Measurements from ENCODE around the gene ATOH8. TPM values are rescaled to one million over a fixed set of nuclear protein-coding genes. Genes with fewer than 3 reads are reported as not detected.

The ATOH8 gene
- polyA plus RNA-seq, 1 of the 3 experiments (the other 2 are of a cell fraction), result 5.6 TPM

GRCh38 chr2:85753035-85753524, 711 bp upstream of the ATOH8 start:
- ChIA-PET POLR2A (no interaction called here), CTCF (interaction anchor here (0.6 to 34.7 kb wide), 11 partner anchors 9 to 74 kb away, joined by 3 to 626 read pairs (median 4); no protein-coding TSS in a partner anchor)
- H3K4me2 ChIP-seq, result peak overlapping the region; percentile 98
- no peak overlapping the region for H3K4me3 ChIP-seq (ENCODE audit: low read depth in 2 of 2, low read length in 1 of 2)
- H3F3A ChIP-seq (replicated peaks; ENCODE audit: insufficient read depth), result peaks cover 17% of the 10 kb centered on the region
- peaks cover 23% of the 10 kb centered on the region for H4K20me1 ChIP-seq (ENCODE audit: insufficient read depth)
- DNase-seq, result no peak
- TF ChIP-seq SIN3A (IDR thresholded peaks at IDR 0.05; ENCODE audit: borderline replicate concordance, low read depth, low read length) (no peak), EZH2phosphoT487 (IDR thresholded peaks at IDR 0.05; ENCODE audit: borderline replicate concordance, low read depth) (no peak), FOXJ3 (CRISPR knock-in tag; IDR thresholded peaks at IDR 0.05) (no peak), SMC3 (IDR thresholded peaks at IDR 0.05; ENCODE audit: low read depth, low read length) (no peak), MEF2A (IDR thresholded peaks at IDR 0.05; ENCODE audit: borderline replicate concordance, low read depth) (no peak), POLR2AphosphoS5 (IDR thresholded peaks at IDR 0.05; ENCODE audit: low read depth, low read length) (no peak), EP300 (IDR thresholded peaks at IDR 0.05; ENCODE audit: borderline replicate concordance in 1 of 2, low read depth in 1 of 2, low read length in 1 of 2) (no peak), GATA2 (CRISPR knock-in tag; IDR thresholded peaks at IDR 0.05) (no peak), JUND (IDR thresholded peaks at IDR 0.05) (no peak), USF1 (IDR thresholded peaks at IDR 0.05; ENCODE audit: borderline replicate concordance, low read depth) (no peak), NRF1 (IDR thresholded peaks at IDR 0.05; ENCODE audit: low read depth, low read length) (no peak), TAF1 (IDR thresholded peaks at IDR 0.05; ENCODE audit: borderline replicate concordance, low read depth, low read length) (no peak), RAD21 (IDR thresholded peaks at IDR 0.05; ENCODE audit: low read length) (no peak), FOSL2 (IDR thresholded peaks at IDR 0.05; ENCODE audit: borderline replicate concordance, low read depth) (no peak)
- TF ChIP-seq, protein P1, sequence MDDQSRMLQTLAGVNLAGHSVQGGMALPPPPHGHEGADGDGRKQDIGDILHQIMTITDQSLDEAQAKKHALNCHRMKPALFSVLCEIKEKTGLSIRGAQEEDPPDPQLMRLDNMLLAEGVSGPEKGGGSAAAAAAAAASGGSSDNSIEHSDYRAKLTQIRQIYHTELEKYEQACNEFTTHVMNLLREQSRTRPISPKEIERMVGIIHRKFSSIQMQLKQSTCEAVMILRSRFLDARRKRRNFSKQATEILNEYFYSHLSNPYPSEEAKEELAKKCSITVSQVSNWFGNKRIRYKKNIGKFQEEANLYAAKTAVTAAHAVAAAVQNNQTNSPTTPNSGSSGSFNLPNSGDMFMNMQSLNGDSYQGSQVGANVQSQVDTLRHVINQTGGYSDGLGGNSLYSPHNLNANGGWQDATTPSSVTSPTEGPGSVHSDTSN (IDR thresholded peaks at IDR 0.05), result no peak
- TF ChIP-seq, protein P2, sequence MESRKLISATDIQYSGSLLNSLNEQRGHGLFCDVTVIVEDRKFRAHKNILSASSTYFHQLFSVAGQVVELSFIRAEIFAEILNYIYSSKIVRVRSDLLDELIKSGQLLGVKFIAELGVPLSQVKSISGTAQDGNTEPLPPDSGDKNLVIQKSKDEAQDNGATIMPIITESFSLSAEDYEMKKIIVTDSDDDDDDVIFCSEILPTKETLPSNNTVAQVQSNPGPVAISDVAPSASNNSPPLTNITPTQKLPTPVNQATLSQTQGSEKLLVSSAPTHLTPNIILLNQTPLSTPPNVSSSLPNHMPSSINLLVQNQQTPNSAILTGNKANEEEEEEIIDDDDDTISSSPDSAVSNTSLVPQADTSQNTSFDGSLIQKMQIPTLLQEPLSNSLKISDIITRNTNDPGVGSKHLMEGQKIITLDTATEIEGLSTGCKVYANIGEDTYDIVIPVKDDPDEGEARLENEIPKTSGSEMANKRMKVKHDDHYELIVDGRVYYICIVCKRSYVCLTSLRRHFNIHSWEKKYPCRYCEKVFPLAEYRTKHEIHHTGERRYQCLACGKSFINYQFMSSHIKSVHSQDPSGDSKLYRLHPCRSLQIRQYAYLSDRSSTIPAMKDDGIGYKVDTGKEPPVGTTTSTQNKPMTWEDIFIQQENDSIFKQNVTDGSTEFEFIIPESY (IDR thresholded peaks at IDR 0.05; ENCODE audit: borderline replicate concordance, low read depth), result no peak
- no peaks in the 10 kb centered on the region for H3K9me3 ChIP-seq
- H3K36me3 ChIP-seq (replicated peaks in 1 of 2; ENCODE audit: control insufficient read depth in 1 of 2, insufficient read depth in 2 of 2, low read length in 1 of 2), result peaks cover 0 to 4% of the 10 kb centered on the region in 2 experiments
- no peaks in the 10 kb centered on the region for H3K27me3 ChIP-seq (ENCODE audit: insufficient read depth)
- H3K27ac ChIP-seq (ENCODE audit: low read depth in 2 of 2, low read length in 1 of 2), result no peak overlapping the region
- no peaks in the 10 kb centered on the region for H3K9me2 ChIP-seq
- no peak overlapping the region for H2AFZ ChIP-seq (ENCODE audit: low read depth)
- peaks cover 18 to 32% of the 10 kb centered on the region in 2 experiments; a peak in 2 of 4 replicates for H3K4me1 ChIP-seq (ENCODE audit: control insufficient read depth in 1 of 2, insufficient read depth in 2 of 2, low read depth in 1 of 2, low read length in 1 of 2)
- H3K79me2 ChIP-seq (ENCODE audit: insufficient read depth), result peaks cover 36% of the 10 kb centered on the region
- H3K9ac ChIP-seq, result no peak overlapping the region
- WGBS (ENCODE audit: low lambda C conversion rate), result 96% methylated on average over 29 of the region's 29 CpGs

Data from SK-N-SH (cell line).